LNCaP clone FGC (cell line): Measurements from ENCODE around the gene SUMO3.

Source experiments
- DNase-seq: peaks from one replicate; pipeline ENCODE4 v3.0.0-alpha.2; 2011; ENCODE audit warnings: low read depth
- H3K4me3 ChIP-seq: 2 replicates; pipeline ENCODE4 v1.5.1; 2011; ENCODE audit warnings: mild to moderate bottlenecking, low read depth, low read length, control low read depth
- CTCF ChIP-seq: IDR thresholded peaks from 2 replicates; pipeline ENCODE4 v1.5.1; 2012; ENCODE audit warnings: mild to moderate bottlenecking; ENCODE audit not compliant: control insufficient read depth, insufficient read depth; ENCODE audit errors: extremely low read depth

SUMO3 gene

GRCh38 chr21:44853601-44854390 lies 35.9 kb upstream of the SUMO3 start:
- no peak for DNase-seq
- no peak overlapping the region for H3K4me3 ChIP-seq

GRCh38 chr21:44850905-44851657 lies 33.2 kb upstream of the SUMO3 start:
- no peak overlapping the region for H3K4me3 ChIP-seq
- no peak for TF ChIP-seq CTCF
- DNase-seq: no peak

More at GRCh38 chr21:44853601-44854390, 35.9 kb upstream of the SUMO3 start:
- TF ChIP-seq CTCF: no peak

GRCh38 chr21:44850208-44850800 lies 32.4 kb upstream of the SUMO3 start:
- no peak overlapping the region for H3K4me3 ChIP-seq
- DNase-seq: no peak
- TF ChIP-seq CTCF: no peak

- no peak for TF ChIP-seq CTCF
- no peak overlapping the region for H3K4me3 ChIP-seq
- DNase-seq: no peak
These were observed 31.8 kb upstream of the SUMO3 start for GRCh38 chr21:44849616-44850130.

- no peak for TF ChIP-seq CTCF
- H3K4me3 ChIP-seq: no peak overlapping the region
- DNase-seq: no peak
These were observed 31.1 kb upstream of the SUMO3 start for GRCh38 chr21:44848821-44849521.

GRCh38 chr21:44847261-44848056 lies 29.6 kb upstream of the SUMO3 start:
- TF ChIP-seq CTCF: no peak
- no peak overlapping the region for H3K4me3 ChIP-seq
- DNase-seq: no peak
